GM18511 (cell line): ENCODE results near the gene RNF112.

Experiments
- ATAC-seq: cut with Tn5 transposase; IDR thresholded peaks from one replicate; pipeline ENCODE4 v1.9.1; 2021; ENCODE audit warnings: mild to moderate bottlenecking, moderate library complexity; ENCODE audit not compliant: unreplicated experiment

Gene RNF112

DNA sequence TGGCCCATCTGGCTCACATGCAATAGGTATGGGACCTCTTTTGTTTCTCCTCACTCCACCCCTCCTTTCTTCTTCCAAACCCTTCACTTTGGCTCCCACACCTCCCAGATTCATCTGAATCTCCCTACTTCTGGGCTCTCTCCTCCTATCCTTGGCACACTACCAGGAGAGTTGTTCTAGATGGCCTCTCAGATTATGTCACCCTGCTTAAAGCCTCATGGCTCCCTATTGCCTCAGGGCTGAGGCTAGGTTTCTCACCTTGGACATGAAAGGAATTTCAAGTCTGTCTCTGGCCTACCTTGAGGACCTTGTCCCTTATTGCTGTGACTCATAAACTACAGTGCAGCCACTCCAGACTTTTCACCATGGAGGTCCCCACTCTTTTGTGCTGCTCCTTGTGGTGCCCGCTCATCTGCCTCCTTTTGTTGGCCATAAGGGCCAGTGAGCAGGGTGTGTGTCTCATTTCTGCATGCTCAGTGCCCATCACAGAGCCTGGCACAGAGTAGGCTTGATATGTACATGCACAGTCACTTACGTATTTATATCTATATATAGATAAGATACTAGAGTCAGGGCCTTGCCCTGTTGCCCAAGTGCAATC lies 23.0 kb upstream of the RNF112 start:
- ATAC-seq = no peak

DNA sequence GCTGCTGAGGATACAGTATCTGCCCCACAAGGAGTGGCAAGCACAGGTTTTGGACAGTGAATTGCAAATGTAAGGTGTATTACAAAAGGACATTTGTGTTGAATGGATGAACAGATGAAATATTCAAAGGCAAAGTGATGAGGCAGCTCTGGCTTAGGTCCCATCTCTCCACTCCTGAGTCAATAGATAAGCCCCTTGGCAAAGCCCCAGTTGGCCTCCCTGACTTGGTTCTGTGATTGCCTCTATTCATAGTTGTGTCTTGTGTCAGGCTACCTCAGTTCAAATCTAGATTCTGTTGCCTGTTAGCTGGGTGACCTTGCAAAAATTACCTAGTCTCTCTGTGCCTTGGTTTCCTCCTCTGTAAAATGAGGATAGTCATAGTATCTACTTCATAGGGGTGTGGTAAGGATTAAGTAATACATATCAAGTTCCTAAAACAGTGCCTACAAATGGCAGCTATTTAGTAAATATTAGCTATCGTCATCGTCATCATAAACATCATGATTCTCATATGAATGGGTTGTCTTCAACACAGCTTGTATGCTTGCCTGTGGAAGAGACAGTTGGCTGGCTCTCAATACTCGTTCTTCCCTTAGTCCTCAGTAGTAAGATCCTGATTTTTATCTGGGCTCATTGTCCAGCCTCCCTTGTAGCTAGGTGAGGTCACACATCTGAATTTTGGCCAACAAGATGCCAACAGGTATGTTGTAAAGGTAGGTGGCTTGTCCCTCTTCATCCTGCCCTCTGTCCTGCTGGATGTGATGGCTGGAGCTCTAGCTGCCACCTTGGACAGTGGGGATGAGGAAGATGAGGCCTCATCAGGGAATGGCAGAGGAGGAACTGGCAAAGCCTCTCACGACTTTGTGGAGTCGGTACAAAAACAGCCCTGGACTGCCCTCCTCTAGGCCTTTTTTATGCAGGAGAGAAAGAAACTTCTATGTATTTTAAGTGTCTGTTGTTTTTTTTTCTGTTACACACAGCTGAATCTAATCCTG lies 21.9 kb upstream of the RNF112 start:
- ATAC-seq = no peak

DNA sequence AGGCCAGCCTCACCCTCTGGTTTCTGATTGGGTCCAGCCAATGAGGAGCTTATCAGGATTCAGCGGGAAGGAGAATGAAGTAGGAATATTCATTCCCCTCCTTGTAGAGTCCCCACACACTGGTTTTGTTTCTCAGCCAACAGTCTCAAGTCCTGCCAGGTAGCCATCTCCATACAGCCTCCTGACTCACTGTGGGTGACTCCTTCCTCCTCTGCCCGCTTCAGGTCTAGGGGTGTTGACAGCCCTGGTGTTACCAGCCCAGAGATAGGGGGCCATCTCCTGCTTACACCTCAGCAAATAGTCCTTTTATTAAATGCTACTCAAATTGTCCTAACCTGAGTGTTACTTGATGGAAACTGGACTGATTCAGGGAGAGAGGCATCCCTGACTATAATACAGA lies 20.1 kb upstream of the RNF112 start:
- ATAC-seq = no peak

DNA sequence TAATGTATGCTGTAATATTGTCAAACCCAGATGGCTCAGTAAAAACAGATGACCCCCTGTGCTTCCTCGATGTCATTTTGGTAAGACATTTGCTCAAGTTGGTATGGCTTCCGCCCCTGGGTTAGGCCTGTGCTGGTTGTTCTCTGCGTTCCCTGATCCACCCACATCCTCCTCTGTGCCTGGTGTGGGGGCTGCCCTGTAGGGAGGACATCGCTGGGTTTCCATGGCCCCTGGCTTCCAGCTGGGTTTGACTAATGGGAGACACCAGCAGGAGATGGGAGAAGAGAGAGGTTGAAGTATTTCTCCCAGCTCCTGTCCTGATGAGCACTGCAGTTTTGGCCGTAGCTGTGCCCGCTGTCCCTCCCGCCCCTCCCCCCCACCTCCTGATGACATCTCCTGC lies 19.6 kb upstream of the RNF112 start:
- no peak for ATAC-seq

DNA sequence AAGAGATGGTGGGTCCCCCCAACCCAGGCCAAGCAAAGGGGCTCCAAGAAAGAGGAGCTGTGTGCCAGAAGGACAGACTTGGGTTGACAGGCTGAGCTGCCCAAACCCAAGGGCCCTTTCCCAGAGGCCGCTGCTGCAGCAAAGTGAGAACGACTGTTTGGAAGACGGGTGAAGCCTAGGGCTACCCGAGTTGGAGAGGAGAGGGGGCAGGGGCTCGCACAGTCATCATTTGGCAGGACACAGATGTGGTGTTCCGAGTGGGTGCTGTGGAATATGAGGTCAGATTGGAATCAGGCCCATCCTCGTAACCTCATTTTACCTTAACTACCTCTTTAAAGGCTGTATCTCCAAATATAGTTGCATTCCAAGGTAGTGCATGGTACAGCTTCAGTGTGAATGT lies 18.7 kb upstream of the RNF112 start:
- ATAC-seq = no peak

DNA sequence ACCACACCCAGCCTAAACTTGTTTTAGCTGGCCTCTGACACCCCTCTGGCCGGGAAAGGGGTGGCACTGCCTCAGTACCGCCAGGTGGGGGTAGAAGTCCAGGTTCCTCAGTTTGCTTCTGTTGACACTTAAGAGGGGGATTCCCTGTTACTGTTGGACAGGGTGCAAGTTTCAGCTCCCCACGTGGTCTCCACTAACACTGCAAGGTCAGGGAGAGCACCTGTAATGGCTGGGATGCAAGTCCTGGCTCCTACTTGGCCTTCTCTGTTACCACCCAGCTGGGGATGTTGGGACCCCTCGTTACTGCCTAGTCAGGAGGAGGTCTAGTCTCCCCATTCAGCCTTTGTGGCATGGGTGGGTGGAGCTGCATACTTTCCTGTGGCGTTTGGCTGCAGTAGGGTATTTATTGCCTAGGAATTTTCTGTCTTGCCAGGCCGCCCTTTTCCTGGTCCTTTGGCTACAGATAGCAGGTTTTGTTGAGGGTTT lies 13.4 kb upstream of the RNF112 start:
- no peak for ATAC-seq

DNA sequence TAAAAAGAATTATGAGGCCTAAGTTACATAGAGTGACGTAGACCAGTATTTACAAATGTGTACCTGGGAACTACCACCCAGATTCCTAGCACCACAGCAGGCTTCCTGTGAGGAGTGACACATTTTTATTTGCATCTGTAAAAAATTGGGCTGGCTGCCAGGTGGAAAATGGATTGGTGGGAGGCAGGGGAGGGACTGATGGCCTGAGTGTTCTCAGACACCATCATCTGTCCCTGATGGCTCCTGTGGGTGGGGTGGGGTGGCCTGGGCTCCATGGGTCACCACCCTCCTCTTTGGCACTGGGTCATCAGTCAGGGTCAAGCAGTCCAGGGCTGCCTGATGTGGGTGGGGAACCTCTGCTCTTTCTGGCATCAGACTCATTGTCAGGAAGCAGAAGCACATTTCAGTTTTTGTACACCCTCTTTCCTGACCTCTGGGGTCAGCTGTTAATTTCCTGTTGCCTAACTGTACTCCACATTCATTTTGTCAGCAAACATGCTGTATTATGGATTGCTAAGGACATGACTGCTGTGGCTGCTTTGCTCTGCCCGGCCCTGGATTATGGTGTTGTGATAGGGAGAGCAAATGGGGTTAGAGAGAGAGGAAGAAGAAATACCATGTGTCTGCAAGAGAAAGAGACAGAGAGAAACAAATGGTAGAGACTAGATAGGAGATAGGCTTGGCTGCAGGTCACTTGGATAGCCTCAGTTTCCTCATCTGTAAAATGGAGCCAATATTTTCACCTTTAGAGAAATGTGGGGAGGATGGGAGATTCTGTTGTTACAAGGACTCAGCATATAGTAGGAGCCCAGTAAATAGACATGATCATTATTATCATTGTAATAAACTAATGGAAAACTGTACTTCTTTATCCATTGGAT lies 12.5 kb upstream of the RNF112 start:
- ATAC-seq = no peak

DNA sequence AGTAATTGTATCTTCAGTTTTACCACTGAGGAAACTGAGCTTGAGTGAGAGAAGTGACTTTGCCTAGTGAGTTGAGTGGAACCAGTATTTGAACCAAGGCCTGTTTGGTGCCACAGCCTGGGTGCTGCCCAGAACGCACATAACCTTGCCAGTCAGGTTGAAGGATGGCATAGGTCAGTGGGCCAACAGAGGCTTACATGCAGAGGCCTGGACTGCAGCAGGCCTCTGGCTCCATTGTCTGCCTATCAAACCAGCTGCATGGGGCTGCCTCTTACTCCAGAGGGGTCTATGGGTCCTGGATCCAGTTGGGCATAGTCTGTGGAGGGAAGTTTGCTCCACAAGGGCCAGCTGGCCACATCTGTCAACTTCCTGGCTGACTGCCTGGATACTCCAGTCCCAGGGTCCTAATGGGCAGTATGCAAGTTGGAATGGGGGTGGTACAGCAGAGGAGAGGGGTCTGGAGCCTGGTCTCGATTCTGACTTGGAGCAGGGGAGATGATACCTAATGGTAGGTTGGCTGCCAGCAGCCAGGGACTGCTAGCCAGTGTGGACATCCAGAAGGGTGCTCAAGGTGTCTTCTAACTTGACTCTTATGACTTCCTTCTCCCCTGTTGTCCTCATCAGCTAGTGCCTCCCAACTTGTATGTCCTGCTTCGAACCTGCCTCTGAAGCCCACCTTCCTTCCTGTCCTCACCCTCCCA lies 11.1 kb upstream of the RNF112 start:
- no peak for ATAC-seq

DNA sequence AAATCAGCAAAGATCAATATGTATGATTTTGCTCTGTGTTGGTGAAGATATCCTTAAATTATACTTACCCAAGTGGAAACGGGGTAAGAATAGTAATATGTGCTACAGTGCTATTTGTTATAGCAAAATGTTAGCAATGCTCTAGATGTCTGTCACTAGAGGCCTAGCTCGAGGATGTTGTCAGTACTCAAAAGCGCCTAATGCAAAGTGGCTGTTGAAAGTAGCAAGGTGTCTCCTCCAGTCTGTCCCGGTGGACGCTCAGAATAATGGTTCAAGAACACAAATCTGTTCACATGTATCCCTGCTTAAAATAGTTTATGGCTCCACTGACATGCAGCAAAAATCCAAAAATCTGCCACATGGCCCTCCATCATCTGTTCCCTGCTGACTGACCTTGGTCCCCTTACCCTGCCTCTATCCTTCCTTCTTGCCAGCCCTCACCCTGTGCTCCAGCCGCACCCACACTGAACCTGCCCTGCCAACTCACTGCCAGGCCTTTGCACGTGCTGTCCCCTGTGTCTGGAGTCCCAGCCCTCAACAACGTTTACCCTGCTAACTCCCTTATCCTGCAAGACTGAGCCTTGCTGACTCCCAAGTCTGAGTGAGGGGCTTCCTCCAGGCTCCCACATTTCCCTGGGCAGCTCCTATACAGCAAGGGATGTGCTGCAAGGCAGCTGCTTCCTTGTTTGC lies 9.6 kb upstream of the RNF112 start:
- ATAC-seq = no peak

DNA sequence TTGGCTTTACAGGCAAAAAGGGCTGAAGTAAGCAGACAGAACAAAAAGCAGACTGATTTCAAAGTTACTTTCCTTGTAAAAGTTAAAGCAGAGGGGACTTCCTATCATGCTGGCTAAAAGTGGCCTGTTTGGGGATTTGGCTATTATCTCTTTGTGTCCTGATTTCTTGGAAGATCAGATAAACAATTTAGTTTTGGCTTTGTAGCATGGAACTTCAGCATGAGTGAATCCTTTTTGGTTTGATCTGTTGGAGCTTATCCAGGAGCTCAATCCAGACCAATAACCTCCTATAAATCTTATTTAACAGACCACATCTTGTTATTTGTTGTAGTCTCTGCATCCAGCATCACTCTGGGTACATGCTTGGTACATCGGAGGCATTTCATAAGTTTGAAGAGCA lies 8.9 kb upstream of the RNF112 start:
- no peak for ATAC-seq

DNA sequence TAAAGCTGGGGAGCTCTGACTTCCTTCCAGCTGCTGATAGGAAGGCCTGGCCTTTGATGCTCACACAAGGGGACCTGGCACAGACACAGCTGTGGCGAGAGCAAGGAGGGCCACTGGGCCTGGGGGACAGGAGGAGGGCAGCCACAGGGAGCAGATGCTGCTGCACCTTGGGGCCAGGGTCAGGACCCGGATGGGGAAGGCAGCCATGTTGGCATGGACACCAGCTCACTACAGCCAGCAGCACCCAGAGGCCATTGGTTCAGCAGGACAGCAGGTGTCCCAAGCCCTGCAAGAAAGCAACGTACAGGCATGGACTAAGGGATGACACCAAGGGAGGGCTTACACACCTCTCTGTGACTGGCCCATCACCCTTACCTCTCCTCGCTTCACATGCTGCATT lies 8.0 kb upstream of the RNF112 start:
- ATAC-seq = no peak

DNA sequence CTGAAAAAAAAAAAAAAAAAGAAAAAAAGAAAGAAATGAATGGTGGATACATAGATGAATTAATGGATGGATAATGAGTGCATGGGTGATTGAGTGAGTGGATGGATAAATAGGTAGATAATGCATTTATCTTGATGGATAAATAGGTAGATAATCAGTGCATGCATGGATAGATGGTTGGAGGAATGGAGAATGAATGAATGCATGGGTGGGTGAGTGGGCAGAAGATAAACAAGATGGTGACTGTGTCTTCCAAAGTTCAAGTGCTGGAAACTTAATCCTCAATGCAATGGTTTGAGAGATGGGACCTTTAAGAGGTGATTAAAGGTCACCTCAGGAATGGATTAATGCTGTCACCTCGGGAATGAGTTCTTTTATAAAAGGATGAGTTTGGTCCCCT lies 6.8 kb upstream of the RNF112 start:
- ATAC-seq = no peak

DNA sequence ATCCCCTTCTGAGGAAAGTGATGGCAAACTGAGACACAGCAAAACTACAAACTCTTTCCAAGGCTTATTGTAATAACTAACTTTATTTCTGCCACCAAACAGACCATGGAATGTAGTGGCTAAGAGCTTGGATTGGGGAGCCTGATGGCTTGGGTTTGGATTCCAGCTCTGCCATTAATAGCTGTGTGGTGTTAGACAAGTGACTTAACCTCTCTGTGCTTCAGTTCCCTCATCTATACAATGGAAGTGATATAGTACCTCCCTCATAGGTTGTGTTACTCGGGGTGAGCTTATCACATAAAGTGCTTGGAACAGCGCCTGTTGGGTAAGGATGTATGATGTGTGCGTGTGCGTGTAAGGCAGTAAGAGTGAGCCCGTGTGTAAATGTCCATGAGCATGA lies 5.9 kb upstream of the RNF112 start:
- no peak for ATAC-seq

DNA sequence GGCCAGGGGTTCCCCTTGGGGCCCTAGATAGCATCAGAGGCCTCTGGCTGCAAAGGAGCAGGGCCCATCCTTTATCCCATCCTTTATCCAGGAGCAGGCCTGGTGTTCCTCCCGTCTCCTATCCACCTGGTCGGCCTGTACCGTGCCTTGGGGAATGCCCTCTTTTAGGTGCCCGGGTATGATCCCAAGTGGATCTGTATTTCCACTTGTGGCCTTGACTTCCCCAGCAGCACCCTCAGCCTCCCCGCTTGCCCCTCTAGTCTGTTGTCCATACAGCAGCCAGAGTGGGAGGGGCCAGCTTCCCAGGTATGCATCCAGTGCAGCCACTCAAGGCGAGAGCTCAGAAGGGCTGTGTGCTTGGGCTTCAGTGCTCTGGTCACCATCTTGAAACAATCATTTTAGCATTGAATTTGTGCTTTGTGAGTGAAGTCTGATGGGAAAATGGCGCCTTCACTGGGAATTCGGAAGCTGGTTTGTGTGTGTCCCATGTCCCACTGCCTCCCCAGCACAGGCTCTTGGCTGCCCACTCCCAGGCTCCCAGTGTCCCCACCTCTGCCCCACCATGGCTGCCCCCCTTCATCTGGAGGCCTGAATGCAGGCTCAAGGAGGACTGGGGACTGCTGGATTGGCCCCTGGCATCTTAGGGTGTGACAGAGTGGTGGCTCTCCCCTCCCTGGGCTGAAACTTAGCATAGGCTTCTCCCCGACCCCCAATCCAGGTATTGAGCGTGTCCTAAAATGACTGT lies 3.3 kb upstream of the RNF112 start:
- no peak for ATAC-seq

DNA sequence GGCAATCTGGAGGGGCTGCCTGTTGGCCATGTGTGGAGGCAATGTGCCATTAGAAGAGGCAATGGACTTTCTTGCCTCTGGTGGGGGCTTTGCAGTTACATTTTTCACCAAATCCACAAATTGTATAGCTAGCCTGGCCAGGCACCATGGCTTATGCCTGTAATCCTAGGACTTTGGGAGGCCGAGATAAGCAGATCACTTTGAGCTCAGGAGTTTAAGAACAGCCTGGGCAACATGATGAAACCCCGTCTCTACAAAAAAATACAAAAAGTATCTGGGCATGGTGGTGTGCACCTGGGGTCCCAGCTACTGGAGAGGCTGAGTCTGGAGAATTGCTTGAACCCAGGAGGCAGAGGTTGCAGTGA lies 2.7 kb upstream of the RNF112 start:
- ATAC-seq = no peak

DNA sequence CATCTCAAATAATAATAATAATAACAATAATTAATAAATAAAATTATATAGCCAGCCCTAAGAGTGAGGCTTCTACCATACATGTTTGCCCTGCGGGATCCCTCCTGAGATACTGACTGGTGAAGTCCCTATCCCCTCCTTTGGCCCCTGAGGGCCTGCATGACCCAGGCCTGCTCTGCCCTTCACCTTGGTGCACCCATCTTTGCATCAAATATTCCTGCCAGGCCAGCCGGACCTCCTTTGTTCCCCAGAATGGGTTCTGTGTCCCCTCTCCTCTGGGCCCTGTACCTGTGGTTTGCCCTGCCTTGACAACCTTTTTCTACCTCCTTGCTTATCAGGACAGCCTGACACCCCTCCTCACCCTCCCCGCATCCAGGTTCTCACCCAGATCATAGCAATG lies 2.0 kb upstream of the RNF112 start:
- no peak for ATAC-seq

DNA sequence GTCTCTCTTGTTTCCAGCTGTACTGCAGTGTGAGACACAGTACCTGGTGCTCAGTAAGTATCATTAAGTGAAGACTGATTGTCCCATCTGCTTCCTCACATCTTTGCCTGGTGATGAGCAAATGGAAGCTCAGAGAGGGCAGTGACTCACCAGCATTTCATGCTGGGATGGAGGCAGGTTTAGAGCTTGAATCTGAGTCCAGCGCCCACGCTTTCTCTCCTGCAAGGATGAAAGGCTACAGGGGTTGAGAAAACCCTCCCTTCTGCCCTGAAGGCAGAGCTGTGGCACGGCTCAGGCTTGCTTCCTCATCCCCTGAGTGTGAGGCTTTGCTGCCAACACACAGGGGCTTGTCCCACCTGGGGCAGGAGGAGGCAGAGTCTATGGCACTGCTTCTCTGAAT lies 1.5 kb upstream of the RNF112 start:
- no peak for ATAC-seq

DNA sequence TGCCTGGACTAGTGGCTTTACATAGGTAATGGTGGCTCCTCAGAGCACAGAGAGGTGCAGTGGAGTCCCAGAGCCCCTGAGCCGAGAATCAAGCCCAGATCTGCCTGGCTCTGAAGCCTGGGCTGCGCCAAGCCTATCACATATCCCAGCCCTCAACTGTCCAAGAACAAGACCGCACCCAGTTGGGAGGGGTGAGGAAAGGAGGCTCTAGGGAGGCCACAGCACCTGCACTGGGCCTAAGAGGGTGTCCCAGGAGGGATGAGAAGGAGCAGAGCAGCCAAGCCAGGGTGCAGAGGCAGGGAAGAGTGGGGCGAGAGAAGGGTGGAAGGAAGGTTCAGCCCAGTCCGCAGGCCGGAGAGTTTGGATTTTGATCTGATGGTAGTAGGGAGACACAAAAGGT lies 941 bp upstream of the RNF112 start:
- no peak for ATAC-seq

DNA sequence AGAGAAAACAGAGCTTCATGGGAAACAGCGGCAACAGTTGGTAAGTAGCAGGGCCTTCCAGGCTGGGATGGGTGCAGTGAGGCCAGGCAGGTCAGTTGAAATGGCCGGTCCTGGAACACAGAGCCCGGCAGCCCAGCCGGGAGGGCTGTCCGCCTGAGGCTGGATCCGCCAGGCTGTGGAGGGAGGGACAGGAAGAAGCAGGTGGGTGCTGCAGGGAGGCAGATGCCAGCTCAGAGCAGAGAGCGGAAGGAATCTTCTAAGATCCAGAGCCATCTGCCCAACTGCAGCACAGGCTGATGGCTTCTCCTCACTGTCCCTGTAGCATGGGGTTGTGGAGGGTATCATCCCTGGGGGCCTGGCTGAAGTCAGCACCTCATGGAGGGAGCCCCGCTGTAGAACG lies 599 bp downstream of the RNF112 start:
- no peak for ATAC-seq

DNA sequence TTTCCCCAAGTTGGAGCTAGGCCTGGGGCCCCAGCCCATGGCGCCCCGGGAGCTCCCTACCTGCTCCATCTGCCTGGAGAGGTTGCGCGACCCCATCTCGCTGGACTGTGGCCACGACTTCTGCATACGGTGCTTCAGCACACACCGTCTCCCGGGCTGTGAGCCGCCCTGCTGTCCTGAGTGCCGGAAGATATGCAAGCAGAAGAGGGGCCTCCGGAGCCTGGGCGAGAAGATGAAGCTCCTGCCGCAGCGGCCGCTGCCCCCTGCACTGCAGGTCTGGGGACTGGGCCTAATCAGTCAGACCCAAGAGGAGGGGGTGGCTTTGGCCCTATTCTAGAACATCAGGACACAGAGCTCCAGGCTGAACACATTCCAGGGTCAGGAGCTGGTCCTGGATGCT lies 1.5 kb downstream of the RNF112 start:
- no peak for ATAC-seq
